Activated B cell treated with CpG ODN at 0.5 μM for 24 hours (primary cell): ENCODE results near the gene PYDC2. TPM values are rescaled to one million over a fixed set of nuclear protein-coding genes. Genes with fewer than 3 reads are reported as not detected.

Source experiments
- ATAC-seq: fragments of 200-7000 bp; cut with Tn5 transposase; one replicate; pipeline ENCODE4 v1.10.0; 2021; ENCODE audit warnings: low read depth, mild to moderate bottlenecking, moderate library complexity
- CTCF ChIA-PET: fragments of 350-600 bp; sonication (Branson Sonifier 250); formaldehyde crosslinking; loops from one replicate; lab custom pipeline; 2021; ENCODE audit warnings: antibody characterized with exemption; lab: Charles Lee
- POLR2A ChIA-PET: fragments of 350-600 bp; sonication (Branson Sonifier 250); formaldehyde crosslinking; loops from one replicate; lab custom pipeline; 2021; ENCODE audit warnings: antibody characterized with exemption; lab: Charles Lee
- DNase-seq: peaks from one replicate; pipeline ENCODE4 v3.0.0; 2022
- H3K27ac Mint-ChIP-seq: one replicate; pipeline ENCODE4 v1.8.0; 2020; ENCODE audit warnings: mixed read lengths
- H3K27me3 Mint-ChIP-seq: one replicate; pipeline ENCODE4 v1.8.0; 2021; ENCODE audit warnings: mixed read lengths
- H3K36me3 Mint-ChIP-seq: one replicate; pipeline ENCODE4 v1.8.0; 2021; ENCODE audit warnings: low read depth, mixed read lengths
- H3K4me1 Mint-ChIP-seq: one replicate; pipeline ENCODE4 v1.8.0; 2021; ENCODE audit warnings: mixed read lengths
- H3K4me3 Mint-ChIP-seq: one replicate; pipeline ENCODE4 v1.8.0; 2020; ENCODE audit warnings: mild to moderate bottlenecking, mixed read lengths
- H3K9me3 Mint-ChIP-seq: one replicate; pipeline ENCODE4 v1.8.0; 2020; ENCODE audit warnings: mixed read lengths
- CTCF ChIP-seq: fragments of 200-600 bp; IDR thresholded peaks from one replicate; pipeline ENCODE4 v1.8.0; 2022; ENCODE audit warnings: antibody characterized with exemption, mild to moderate bottlenecking
- intact Hi-C: fragments of 100-400 bp; cut with micrococcal nuclease; formaldehyde crosslinking; loops from one replicate; pipeline ENCODE4 v1.15.1; 2024
- total RNA-seq: library from RNA; stranded (reverse); gene quantifications from 2 replicates; pipeline ENCODE4 v1.2.3, GENCODE V29; 2022

The PYDC2 gene
- total RNA-seq, 1 donor from 2014 or later = not detected

GRCh38 chr3:191449256-191449655 is 11.7 kb upstream of the PYDC2 start:
- ChIA-PET POLR2A (no interaction called here), CTCF (no interaction called here)
- Mint-ChIP-seq H3K4me3 (no peak overlapping the region), H3K27me3 (peaks cover 6% of the 10 kb centered on the region), H3K4me1 (no peaks in the 10 kb centered on the region), H3K9me3 (peaks cover 3% of the 10 kb centered on the region), H3K27ac (no peak overlapping the region), H3K36me3 (no peaks in the 10 kb centered on the region)
- TF ChIP-seq CTCF = no peak
- intact Hi-C loops = no loop called here
- no peak for DNase-seq
- no peak for ATAC-seq

GRCh38 chr3:191455257-191455952 is 5.6 kb upstream of the PYDC2 start:
- Mint-ChIP-seq H3K27ac (no peak overlapping the region), H3K4me1 (no peaks in the 10 kb centered on the region)
- no peak for ATAC-seq

GRCh38 chr3:191460360-191460759 is 603 bp upstream of the PYDC2 start:
- Mint-ChIP-seq H3K36me3 (no peaks in the 10 kb centered on the region), H3K9me3 (no peaks in the 10 kb centered on the region), H3K4me1 (no peaks in the 10 kb centered on the region), H3K27ac (no peak overlapping the region), H3K27me3 (no peaks in the 10 kb centered on the region), H3K4me3 (no peak overlapping the region)
- intact Hi-C loops = no loop called here
- no peak for TF ChIP-seq CTCF
- DNase-seq (no peak), ATAC-seq (no peak)
- ChIA-PET POLR2A (no interaction called here), CTCF (no interaction called here)

More at GRCh38 chr3:191455257-191455952, 5.6 kb upstream of the PYDC2 start:
- no peak for DNase-seq
- H3K27me3 Mint-ChIP-seq = peaks cover 6% of the 10 kb centered on the region
- ChIA-PET POLR2A (no interaction called here), CTCF (no interaction called here)
- H3K4me3 Mint-ChIP-seq = no peak overlapping the region
- TF ChIP-seq CTCF = no peak
- intact Hi-C loops = no loop called here
- H3K36me3 Mint-ChIP-seq = no peaks in the 10 kb centered on the region
- H3K9me3 Mint-ChIP-seq = peaks cover 3% of the 10 kb centered on the region

GRCh38 chr3:191470080-191470479 is 9.1 kb downstream of the PYDC2 start:
- H3K4me3 Mint-ChIP-seq = no peak overlapping the region
- TF ChIP-seq CTCF = no peak
- ChIA-PET POLR2A (no interaction called here), CTCF (no interaction called here)
- intact Hi-C loops = no loop called here
- no peak overlapping the region for H3K27ac Mint-ChIP-seq
- no peaks in the 10 kb centered on the region for H3K36me3 Mint-ChIP-seq
- no peaks in the 10 kb centered on the region for H3K4me1 Mint-ChIP-seq
- peaks cover 16% of the 10 kb centered on the region for H3K27me3 Mint-ChIP-seq
- DNase-seq (no peak), ATAC-seq (no peak)
- peaks cover 2% of the 10 kb centered on the region for H3K9me3 Mint-ChIP-seq

- peaks cover 2% of the 10 kb centered on the region for H3K9me3 Mint-ChIP-seq
- H3K27me3 Mint-ChIP-seq = peaks cover 16% of the 10 kb centered on the region
- no peak for TF ChIP-seq CTCF
- H3K4me3 Mint-ChIP-seq = no peak overlapping the region
- intact Hi-C loops = no loop called here
- ATAC-seq (no peak), DNase-seq (no peak)
- POLR2A ChIA-PET = no interaction called here
- H3K4me1 Mint-ChIP-seq = no peaks in the 10 kb centered on the region
- CTCF ChIA-PET = no interaction called here
- H3K36me3 Mint-ChIP-seq = no peaks in the 10 kb centered on the region
- H3K27ac Mint-ChIP-seq = no peak overlapping the region
Measured at GRCh38 chr3:191470545-191470944, 9.6 kb downstream of the PYDC2 start.
